Esophagus (tissue), 2 donors: Measurements from ENCODE around the gene SPRR2F. TPM values are rescaled to one million over a fixed set of nuclear protein-coding genes. Genes with fewer than 3 reads are reported as not detected.

Experiments
- H3K27ac ChIP-seq, 2 donors: one replicate each; pipeline ENCODE4 v1.5.1; 2013; ENCODE audit warnings: low read depth in 2 of 2, mild to moderate bottlenecking in 2 of 2, inconsistent platforms in 1 of 2, low read length in 1 of 2, moderate library complexity in 1 of 2
- H3K27me3 ChIP-seq, 2 donors: one replicate each; pipeline ENCODE4 v1.6.1; 2013; ENCODE audit warnings: low read length in 2 of 2, control low read depth in 1 of 2, mild to moderate bottlenecking in 1 of 2; ENCODE audit not compliant: insufficient read depth in 2 of 2, control insufficient read depth in 1 of 2
- H3K36me3 ChIP-seq, 2 donors: one replicate each; pipeline ENCODE4 v1.6.1; 2013; ENCODE audit warnings: low read length in 1 of 2; ENCODE audit not compliant: control insufficient read depth in 2 of 2, insufficient read depth in 2 of 2
- H3K4me1 ChIP-seq, 2 donors: one replicate each; pipeline ENCODE4 v1.6.1; 2013; ENCODE audit warnings: low read length in 1 of 2; ENCODE audit not compliant: control insufficient read depth in 2 of 2, insufficient read depth in 2 of 2
- H3K4me3 ChIP-seq, 2 donors: one replicate each; pipeline ENCODE4 v1.5.1; 2013; ENCODE audit warnings: low read length in 2 of 2, mild to moderate bottlenecking in 2 of 2, low read depth in 1 of 2, moderate library complexity in 1 of 2
- H3K9me3 ChIP-seq, 2 donors: one replicate each; pipeline ENCODE4 v1.6.1; 2013; ENCODE audit warnings: mild to moderate bottlenecking in 2 of 2, low read depth in 1 of 2, low read length in 1 of 2, moderate library complexity in 1 of 2; ENCODE audit not compliant: control insufficient read depth in 2 of 2, insufficient read depth in 1 of 2
- WGBS, 2 donors: extraction: QIAGEN DNeasy Blood & Tissue Kit; methylation state at CpG; one replicate each; pipeline ENCODE4 v1.1.7; 2013; 5-methylcytosine and 5-hydroxymethylcytosine counted together
- polyA plus RNA-seq, 2 donors: library from polyadenylated mRNA; stranded (reverse); fragments of 200-250 nt; gene quantifications; one replicate each; pipeline ENCODE4 v1.2.3, GENCODE V29; 2013
- donor health status: healthy with polysubstance abuse.
- donor health status: Bipolar disorder and iron deficiency.

Gene SPRR2F
- polyA plus RNA-seq, 2 donors: 104 to 135 TPM

DNA sequence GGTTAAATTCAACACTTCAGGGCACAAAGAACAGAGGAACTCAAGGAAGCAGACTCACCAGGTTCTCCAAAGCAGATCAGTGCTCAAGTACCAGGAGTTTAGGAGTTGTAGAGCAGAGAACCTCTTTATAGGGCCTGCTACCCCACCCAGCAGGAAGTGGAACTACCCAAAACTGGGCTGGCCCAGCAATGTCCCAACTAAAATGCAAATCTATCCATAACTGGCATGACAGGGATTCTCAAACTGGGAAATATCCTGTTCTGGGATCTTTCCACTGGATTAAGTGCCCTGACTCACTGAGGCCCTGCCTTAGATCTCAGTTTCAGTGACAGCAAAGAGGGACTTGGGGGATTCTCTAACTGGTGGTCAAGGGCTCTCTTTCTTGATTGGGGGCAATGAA is 18.9 kb downstream of the SPRR2F start, which contains the start of gene SPRR2E:
SPRR2E (minus strand) TSS at position 101 of the 400 bp plus-strand sequence. CDS start 775 bp downstream, outside the sequence.
- no peaks in the 10 kb centered on the region for H3K4me1 ChIP-seq

DNA sequence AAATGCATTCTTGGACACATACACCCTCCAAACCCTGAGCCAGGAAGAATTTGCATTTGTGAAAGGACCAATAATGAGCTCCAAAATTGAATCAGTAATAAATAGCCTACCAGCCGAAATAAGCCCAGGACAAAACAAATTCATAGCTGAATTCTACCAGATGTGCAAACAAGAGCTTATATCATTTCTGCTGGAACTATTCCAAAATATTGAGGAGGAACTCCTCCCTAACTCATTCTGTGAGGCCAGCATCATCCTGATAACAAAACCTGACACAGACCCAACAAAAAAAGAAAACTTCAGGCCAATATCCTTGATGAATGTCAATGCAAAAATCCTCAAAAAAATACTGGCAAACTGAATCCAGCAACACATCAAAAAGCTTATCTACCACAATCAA is 25.7 kb downstream of the SPRR2F start:
- H3K4me1 ChIP-seq: no peaks in the 10 kb centered on the region
- no peaks in the 10 kb centered on the region for H3K36me3 ChIP-seq
- H3K27me3 ChIP-seq: no peaks in the 10 kb centered on the region
- no peaks in the 10 kb centered on the region for H3K9me3 ChIP-seq
- H3K4me3 ChIP-seq: no peak overlapping the region
- no peak overlapping the region for H3K27ac ChIP-seq
- WGBS, 2 donors: 64 to 68% methylated on average over 1 of the region's 1 CpG

More for the DNA sequence above, 18.9 kb downstream of the SPRR2F start, which contains the start of gene SPRR2E:
- H3K4me3 ChIP-seq: peak within 1 kb of the TSS in 1 of 2 donors; percentile 11
- H3K36me3 ChIP-seq: no peaks in the 10 kb centered on the region
- H3K27ac ChIP-seq: peak within 1 kb of the TSS in 1 of 2 donors; percentile 7
- H3K27me3 ChIP-seq: no peaks in the 10 kb centered on the region
- no peaks in the 10 kb centered on the region for H3K9me3 ChIP-seq

DNA sequence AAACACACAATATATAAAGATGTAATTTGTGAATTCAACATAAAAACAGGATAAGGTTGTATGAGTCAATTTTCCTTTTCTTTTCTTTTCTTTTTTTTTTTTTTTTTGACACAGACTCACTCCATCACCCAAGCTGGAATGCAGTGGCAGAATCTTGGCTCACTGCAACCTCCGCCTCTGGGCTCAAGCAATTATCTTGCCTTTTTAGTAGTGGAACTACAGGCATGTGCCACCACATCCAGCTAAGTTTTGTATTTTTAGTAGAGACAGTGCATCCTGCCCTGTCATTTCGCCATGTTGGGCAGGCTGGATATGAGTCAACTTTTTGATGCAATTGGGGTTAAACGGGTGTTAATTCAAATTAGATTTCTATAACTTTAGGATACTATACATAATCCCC is 31.6 kb downstream of the SPRR2F start:
- WGBS, 2 donors: 52 to 64% methylated on average over 3 of the region's 3 CpGs
- no peak overlapping the region for H3K27ac ChIP-seq

DNA sequence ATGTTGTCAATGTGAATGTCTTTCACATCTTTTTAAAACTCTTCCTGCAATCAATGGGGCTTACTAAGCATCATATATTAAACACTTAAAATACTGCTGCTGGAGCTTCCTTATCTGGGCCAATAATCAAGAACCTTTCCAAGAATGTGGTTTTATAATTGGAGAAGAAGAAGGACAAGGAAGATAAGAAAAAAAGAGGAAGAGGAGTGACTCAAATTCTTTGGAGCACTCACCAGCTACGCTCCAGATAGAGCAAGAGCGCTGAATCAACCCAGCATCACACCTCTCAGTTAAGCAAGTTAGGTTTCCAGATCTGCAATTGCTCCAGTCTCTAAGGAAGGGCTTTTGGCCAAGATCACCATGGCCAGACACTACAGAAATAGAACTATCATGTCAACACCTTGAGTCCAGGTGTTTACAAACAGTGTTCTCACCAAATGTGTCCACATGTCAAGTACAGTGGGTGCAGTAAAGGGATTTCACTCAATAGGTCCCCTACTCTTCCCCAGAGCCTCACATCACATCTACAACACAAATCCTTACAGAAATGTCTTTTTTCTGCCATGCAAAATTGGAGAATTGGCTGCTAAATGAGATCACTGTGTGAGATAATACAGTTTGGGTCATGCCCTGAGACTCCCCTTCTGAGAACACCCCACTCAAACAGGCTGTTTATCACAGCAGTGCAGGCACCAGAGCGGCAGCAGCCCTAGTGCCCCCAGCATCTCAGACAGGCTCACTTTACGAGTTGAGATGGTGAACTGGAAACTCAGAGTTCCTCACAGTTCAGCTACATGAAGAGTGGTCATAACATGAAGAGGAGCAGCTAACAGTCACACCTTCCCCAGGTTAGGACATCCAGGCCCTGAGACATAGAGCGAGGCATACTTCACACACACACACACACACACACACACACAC is 40.2 kb downstream of the SPRR2F start:
- 77 to 85% methylated on average over 5 of the region's 5 CpGs for WGBS, 2 donors
- Histone ChIP-seq H3K36me3 (no peaks in the 10 kb centered on the region), H3K4me1 (no peaks in the 10 kb centered on the region), H3K27me3 (no peaks in the 10 kb centered on the region), H3K9me3 (no peaks in the 10 kb centered on the region), H3K27ac (no peak overlapping the region), H3K4me3 (no peak overlapping the region)

More for the DNA sequence above, 31.6 kb downstream of the SPRR2F start:
- Histone ChIP-seq H3K36me3 (no peaks in the 10 kb centered on the region), H3K9me3 (no peaks in the 10 kb centered on the region), H3K4me3 (no peak overlapping the region), H3K27me3 (no peaks in the 10 kb centered on the region), H3K4me1 (no peaks in the 10 kb centered on the region)

DNA sequence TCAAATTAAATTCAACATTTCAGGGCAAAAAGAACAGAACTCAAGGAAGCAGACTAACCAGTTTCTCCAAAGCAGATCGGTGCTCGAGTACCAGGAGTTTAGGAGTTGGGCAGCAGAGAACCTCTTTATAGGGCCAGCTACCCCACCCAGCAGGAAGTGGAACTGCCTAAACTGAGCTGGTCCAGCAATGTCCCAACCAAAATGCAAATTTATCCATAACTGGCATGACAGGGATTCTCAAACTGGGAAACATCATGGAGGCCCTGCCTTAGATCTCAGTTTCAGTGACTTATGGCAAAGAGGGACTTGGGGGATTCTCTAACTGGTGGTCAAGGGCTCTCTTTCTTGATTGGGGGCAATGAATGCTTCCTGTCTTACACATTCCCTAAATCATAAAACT is 41.8 kb downstream of the SPRR2F start, which contains the start of gene SPRR2B:
SPRR2B (minus strand) TSS at position 101 of the 400 bp plus-strand sequence. CDS start 772 bp downstream, outside the sequence.
- H3K27me3 ChIP-seq: no peaks in the 10 kb centered on the region
- no peak within 1 kb of the TSS for H3K4me3 ChIP-seq
- WGBS, 2 donors: 38 to 54% methylated on average over 2 of the region's 2 CpGs
- H3K4me1 ChIP-seq: no peaks in the 10 kb centered on the region
- no peaks in the 10 kb centered on the region for H3K9me3 ChIP-seq
- no peaks in the 10 kb centered on the region for H3K36me3 ChIP-seq
- peak within 1 kb of the TSS in 1 of 2 donors; percentile 37 for H3K27ac ChIP-seq

DNA sequence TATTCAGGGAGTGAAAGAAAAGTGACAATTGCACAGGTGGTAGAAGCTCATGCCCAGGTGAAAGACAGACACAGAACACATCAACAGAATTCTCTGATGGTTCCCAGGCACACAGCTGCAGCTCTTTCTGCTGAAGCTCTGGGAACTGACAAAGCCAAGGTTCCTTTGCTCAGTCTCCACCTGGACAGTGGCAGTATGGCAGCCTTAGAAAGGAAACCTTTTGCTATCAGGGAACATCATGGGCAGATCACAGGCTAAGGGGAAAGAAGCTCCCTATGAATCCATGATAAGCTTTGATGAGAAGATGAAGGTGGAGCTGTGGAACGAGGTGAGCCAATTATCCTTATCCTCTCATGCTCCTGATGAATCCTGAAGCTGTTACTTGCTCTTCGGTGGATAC is 43.1 kb downstream of the SPRR2F start:
- 67 to 73% methylated on average over 2 of the region's 2 CpGs for WGBS, 2 donors
- Histone ChIP-seq H3K4me1 (no peaks in the 10 kb centered on the region), H3K27ac (no peak overlapping the region), H3K9me3 (no peaks in the 10 kb centered on the region), H3K4me3 (no peak overlapping the region), H3K36me3 (no peaks in the 10 kb centered on the region), H3K27me3 (no peaks in the 10 kb centered on the region)

Other genes starting within 250 kb of the SPRR2F start
- not detected for gene SMCP, start 235.2 kb downstream of the SPRR2F start, polyA plus RNA-seq
- gene IVL, start 205.0 kb downstream of the SPRR2F start, polyA plus RNA-seq: 100 to 1,000 TPM; 161 to 344 TPM
- 1 to 10 TPM; 1.1 to 4.2 TPM for gene SPRR5, start 166.3 kb downstream of the SPRR2F start, polyA plus RNA-seq
- gene SPRR4, start 142.9 kb downstream of the SPRR2F start, polyA plus RNA-seq: under 1 TPM in 1 of 2 donors, not detected in 1; 0.48 TPM
- gene SPRR1A, start 129.4 kb downstream of the SPRR2F start, polyA plus RNA-seq: 1,000 to 10,000 TPM; 3,249 to 3,812 TPM
- gene SPRR3, start 111.8 kb downstream of the SPRR2F start, polyA plus RNA-seq: over 10,000 TPM; 18,496 to 19,645 TPM
- 1,000 to 10,000 TPM; 2,433 to 2,781 TPM for gene SPRR1B, start 82.3 kb downstream of the SPRR2F start, polyA plus RNA-seq
- gene SPRR2D, start 72.4 kb downstream of the SPRR2F start, polyA plus RNA-seq: 1,000 to 10,000 TPM; 1,582 to 3,252 TPM
- gene SPRR2A, start 56.0 kb downstream of the SPRR2F start, polyA plus RNA-seq: 1,000 to 10,000 TPM; 3,933 to 4,263 TPM
- gene SPRR2B, start 41.9 kb downstream of the SPRR2F start, polyA plus RNA-seq: 10 to 100 TPM; 10.9 to 75.1 TPM
- gene SPRR2E, start 19.0 kb downstream of the SPRR2F start, polyA plus RNA-seq: 1,000 to 10,000 TPM; 1,279 to 1,684 TPM
- 1 to 10 TPM in 1 of 2 donors, under 1 TPM in 1; 0.49 to 2.0 TPM for gene SPRR2G, start 37.4 kb upstream of the SPRR2F start, polyA plus RNA-seq
- gene LELP1, start 89.9 kb upstream of the SPRR2F start, polyA plus RNA-seq: not detected
- gene PRR9, start 104.1 kb upstream of the SPRR2F start, polyA plus RNA-seq: not detected
- under 1 TPM in 1 of 2 donors, not detected in 1; 0.28 TPM for gene LORICRIN, start 146.2 kb upstream of the SPRR2F start, polyA plus RNA-seq
- gene PGLYRP3, start 199.4 kb upstream of the SPRR2F start, polyA plus RNA-seq: 10 to 100 TPM in 1 of 2 donors, 1 to 10 TPM in 1; 9.9 to 21.5 TPM
- 1 to 10 TPM; 3.1 to 3.3 TPM for gene PGLYRP4, start 235.3 kb upstream of the SPRR2F start, polyA plus RNA-seq
- gene S100A9, start 244.3 kb upstream of the SPRR2F start, polyA plus RNA-seq: over 10,000 TPM; 47,233 to 60,368 TPM